Measurements from ENCODE around the gene PCDHB6.
"Not testable (repeated sequence)": the region's sequence is repeated elsewhere in the genome, so short reads cannot be mapped to it uniquely, and the experiment has no call there.

The PCDHB6 gene

GRCh38 chr5:141172381-141173204 is 22.7 kb downstream of the PCDHB6 start, which contains the start of gene PCDHB7:
TSS of gene PCDHB7 (plus strand) at chr5:141172644. CDS start at chr5:141172836, 192 bp downstream.
- peak; percentile 33 for DNase-seq

GRCh38 chr5:141174291-141175104 is 24.6 kb downstream of the PCDHB6 start:
- not testable (repeated sequence) for DNase-seq

GRCh38 chr5:141175933-141176332 is 26.1 kb downstream of the PCDHB6 start:
- DNase-seq, result no peak

GRCh38 chr5:141177577-141178191 is 27.8 kb downstream of the PCDHB6 start, which contains the start of gene PCDHB8:
TSS of gene PCDHB8 (plus strand) at chr5:141177790. CDS start at chr5:141178035, 245 bp downstream.
- not testable (repeated sequence) for DNase-seq

- not testable (repeated sequence) for DNase-seq
Observed at GRCh38 chr5:141179371-141179770, 29.5 kb downstream of the PCDHB6 start.

GRCh38 chr5:141179876-141180275 is 30.0 kb downstream of the PCDHB6 start:
- DNase-seq, result not testable (repeated sequence)

GRCh38 chr5:141180313-141180712 is 30.5 kb downstream of the PCDHB6 start:
- DNase-seq, result no peak

- DNase-seq, result no peak
Observed at GRCh38 chr5:141182248-141182647, 32.4 kb downstream of the PCDHB6 start, which contains the start of gene PCDHB16. TSS of gene PCDHB16 (plus strand) at chr5:141182387. CDS start at chr5:141182560, 173 bp downstream.

GRCh38 chr5:141184117-141184855 is 34.4 kb downstream of the PCDHB6 start:
- DNase-seq, result not testable (repeated sequence)

- DNase-seq, result peak; percentile 47
Observed at GRCh38 chr5:141186897-141187512, 37.1 kb downstream of the PCDHB6 start, which contains the start of gene PCDHB9. TSS of gene PCDHB9 (plus strand) at chr5:141187161. CDS start at chr5:141187319, 158 bp downstream.

GRCh38 chr5:141188682-141189081 is 38.8 kb downstream of the PCDHB6 start:
- not testable (repeated sequence) for DNase-seq

- not testable (repeated sequence) for DNase-seq
Observed at GRCh38 chr5:141189131-141189530, 39.3 kb downstream of the PCDHB6 start.

- DNase-seq, result peak; percentile 41
Observed at GRCh38 chr5:141192110-141192725, 42.4 kb downstream of the PCDHB6 start, which contains the start of gene PCDHB10. TSS of gene PCDHB10 (plus strand) at chr5:141192353. CDS start at chr5:141192553, 200 bp downstream.

- DNase-seq, result not testable (repeated sequence)
Observed at GRCh38 chr5:141194332-141194731, 44.5 kb downstream of the PCDHB6 start.

- no peak for DNase-seq
Observed at GRCh38 chr5:141196363-141196762, 46.5 kb downstream of the PCDHB6 start.

- no peak for DNase-seq
Observed at GRCh38 chr5:141199359-141200235, 49.7 kb downstream of the PCDHB6 start, which contains the start of gene PCDHB11. TSS of gene PCDHB11 (plus strand) at chr5:141199627. CDS start at chr5:141199775, 148 bp downstream.

- DNase-seq, result not testable (repeated sequence)
Observed at GRCh38 chr5:141201126-141201525, 51.3 kb downstream of the PCDHB6 start.

GRCh38 chr5:141201646-141202045 is 51.8 kb downstream of the PCDHB6 start:
- DNase-seq, result not testable (repeated sequence)

Measured in stimulated activated CD4-positive, alpha-beta T cell treated with anti-CD3 and anti-CD28 coated beads, Interleukin-15, amount 100 ng/mL, for 24 hours (primary cell).